Stimulated activated naive CD8-positive, alpha-beta T cell treated with anti-CD3 and anti-CD28 coated beads, Interleukin-15, amount 100 ng/mL, for 72 hours (primary cell): ENCODE results near the gene FTCD.
A peak's percentile ranks its signal among the peaks of the same experiment; 100 is the strongest.
"Not testable (repeated sequence)": the region's sequence is repeated elsewhere in the genome, so short reads cannot be mapped to it uniquely, and the experiment has no call there.

Experiments used
- ATAC-seq: fragments of 150-1000 bp; cut with Tn5 transposase; 2 replicates; pipeline ENCODE4 v1.10.0; 2021; ENCODE audit warnings: mild to moderate bottlenecking, moderate library complexity
- DNase-seq, 2 donors: peaks; one replicate each; pipeline ENCODE4 v3.0.0; 2021 to 2022
- H3K27ac Mint-ChIP-seq, 2 donors: one replicate each; pipeline ENCODE4 v1.8.0; 2022; ENCODE audit warnings: mild to moderate bottlenecking in 2 of 2, mixed read lengths in 2 of 2, moderate library complexity in 2 of 2
- H3K27me3 Mint-ChIP-seq: one replicate; pipeline ENCODE4 v1.8.0; 2022; ENCODE audit warnings: mixed read lengths
- H3K4me1 Mint-ChIP-seq: one replicate; pipeline ENCODE4 v1.8.0; 2022; ENCODE audit warnings: mild to moderate bottlenecking, mixed read lengths
- H3K4me3 Mint-ChIP-seq, 2 donors: one replicate each; pipeline ENCODE4 v1.8.0; 2022; ENCODE audit warnings: mild to moderate bottlenecking in 2 of 2, mixed read lengths in 2 of 2, moderate library complexity in 1 of 2
- H3K9me3 Mint-ChIP-seq, 2 donors: one replicate each; pipeline ENCODE4 v1.8.0; 2022; ENCODE audit warnings: mixed read lengths in 2 of 2

FTCD gene

GRCh38 chr21:46180778-46181391 is 25.5 kb upstream of the FTCD start:
- no peak for DNase-seq
- Mint-ChIP-seq H3K4me1 (peaks cover 17% of the 10 kb centered on the region), H3K9me3 (peaks cover 10 to 18% of the 10 kb centered on the region in 2 donors), H3K27me3 (peaks cover 12% of the 10 kb centered on the region), H3K4me3 (no peak overlapping the region), H3K27ac (no peak overlapping the region)
- no peak for ATAC-seq

GRCh38 chr21:46180079-46180722 is 24.8 kb upstream of the FTCD start:
- Mint-ChIP-seq H3K27ac (no peak overlapping the region), H3K9me3 (peaks cover 13 to 22% of the 10 kb centered on the region in 2 donors), H3K4me1 (peaks cover 10% of the 10 kb centered on the region), H3K4me3 (no peak overlapping the region), H3K27me3 (peaks cover 19% of the 10 kb centered on the region)
- no peak for ATAC-seq
- no peak for DNase-seq

DNA sequence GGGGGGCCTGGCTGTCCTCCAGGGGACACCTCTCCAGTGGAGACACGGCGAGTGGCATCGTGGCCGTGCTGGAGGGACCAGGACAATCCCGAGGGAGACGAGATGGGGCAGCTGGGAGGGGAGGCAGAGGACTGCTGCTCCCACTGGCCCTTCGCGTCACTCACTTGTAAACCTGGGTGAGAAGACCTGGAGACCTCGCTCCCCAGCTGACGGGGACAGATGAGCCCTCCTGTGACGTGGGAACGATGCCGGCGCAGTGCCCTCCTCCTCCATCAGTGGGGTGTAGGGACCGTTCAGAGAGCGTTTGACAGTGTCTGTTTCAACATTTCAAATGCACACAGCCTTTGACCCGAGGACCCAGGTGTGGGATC is 24.3 kb upstream of the FTCD start:
- H3K9me3 Mint-ChIP-seq, result peaks cover 18 to 27% of the 10 kb centered on the region in 2 donors
- no peak overlapping the region for H3K4me3 Mint-ChIP-seq
- DNase-seq (no peak), ATAC-seq (no peak)
- H3K27ac Mint-ChIP-seq, result no peak overlapping the region
- H3K27me3 Mint-ChIP-seq, result peaks cover 24% of the 10 kb centered on the region
- peaks cover 9% of the 10 kb centered on the region for H3K4me1 Mint-ChIP-seq

DNA sequence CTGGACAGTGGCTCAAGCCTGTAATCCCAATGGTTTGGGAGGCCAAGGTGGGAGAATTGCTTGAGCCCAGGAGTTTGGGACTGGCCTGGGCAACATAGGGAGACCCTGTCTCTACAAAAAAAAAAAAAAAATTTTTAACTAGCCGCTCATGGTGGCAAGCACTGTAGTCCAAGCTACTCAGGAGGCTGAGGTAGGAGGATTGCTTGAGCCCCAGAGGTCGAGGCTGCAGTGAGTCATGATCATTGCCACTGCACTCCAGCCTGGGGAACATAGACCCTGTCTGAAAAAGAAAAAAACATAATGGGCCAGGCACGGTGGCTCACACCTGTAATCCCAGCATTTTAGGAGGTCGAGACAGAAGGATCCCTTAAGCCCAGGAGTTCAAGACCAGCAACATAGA is 23.6 kb upstream of the FTCD start:
- Mint-ChIP-seq H3K9me3 (peaks cover 25 to 32% of the 10 kb centered on the region in 2 donors), H3K4me1 (peaks cover 6% of the 10 kb centered on the region), H3K4me3 (no peak overlapping the region), H3K27ac (no peak overlapping the region), H3K27me3 (peaks cover 29% of the 10 kb centered on the region)
- no peak for DNase-seq
- no peak for ATAC-seq

DNA sequence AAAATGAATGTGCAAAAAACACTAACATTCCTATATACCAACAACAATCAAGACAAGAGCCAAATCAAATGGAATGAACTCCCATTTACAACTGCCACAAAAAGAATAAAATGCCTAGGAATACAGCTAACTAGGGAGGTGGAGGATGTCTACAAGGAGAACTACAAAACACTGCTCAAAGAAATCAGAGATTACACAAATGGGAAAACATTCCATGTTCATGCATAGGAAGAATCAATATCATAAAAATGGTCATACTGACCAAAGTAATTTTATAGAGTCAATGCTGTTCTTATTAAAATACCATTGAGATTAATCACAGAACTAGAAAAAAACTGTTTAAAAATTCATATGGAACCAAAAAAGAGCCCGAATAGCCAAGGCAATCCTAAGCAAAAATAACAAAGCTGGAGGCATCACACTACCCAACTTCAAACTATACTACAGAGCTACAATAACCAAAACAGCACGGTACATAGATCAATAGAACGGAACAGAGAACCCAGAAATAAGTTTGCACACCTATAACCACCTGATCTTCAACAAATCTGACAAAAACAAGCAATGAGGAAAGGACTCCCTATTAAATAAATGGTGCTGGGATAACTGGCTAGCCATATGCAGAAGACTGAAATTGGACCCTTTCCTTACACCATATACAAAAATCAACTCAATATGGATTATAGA is 21.2 kb upstream of the FTCD start:
- H3K27me3 Mint-ChIP-seq, result peaks cover 34% of the 10 kb centered on the region
- not testable (repeated sequence) for DNase-seq, ATAC-seq, H3K4me1 Mint-ChIP-seq, H3K4me3 Mint-ChIP-seq
- H3K27ac Mint-ChIP-seq, result peak overlapping the region in 1 of 2 donors; percentile 46
- peaks cover 32 to 34% of the 10 kb centered on the region in 2 donors for H3K9me3 Mint-ChIP-seq

DNA sequence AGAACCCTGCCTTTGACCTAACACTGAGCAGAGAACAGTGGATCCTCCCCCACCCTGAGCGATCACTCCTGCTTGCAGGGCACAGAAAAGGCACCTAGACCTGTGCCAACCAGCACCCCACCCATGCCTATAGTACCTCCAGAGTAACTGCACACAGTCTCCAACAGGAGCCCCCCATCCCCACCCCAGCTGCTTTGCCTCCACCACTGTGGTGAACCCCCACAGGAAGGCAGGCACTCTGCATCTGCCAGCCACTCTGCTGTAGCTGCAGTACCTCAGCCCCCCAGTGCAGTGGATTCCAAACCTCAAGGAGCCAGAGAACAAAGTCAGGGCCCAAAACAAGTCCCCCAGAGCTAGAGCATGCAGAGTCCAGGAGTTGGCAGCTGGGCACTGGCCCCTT is 18.2 kb upstream of the FTCD start:
- H3K27ac Mint-ChIP-seq, result no peak overlapping the region
- peaks cover 34% of the 10 kb centered on the region for H3K27me3 Mint-ChIP-seq
- DNase-seq (no peak), ATAC-seq (no peak)
- peaks cover 32 to 34% of the 10 kb centered on the region in 2 donors for H3K9me3 Mint-ChIP-seq
- no peak overlapping the region for H3K4me3 Mint-ChIP-seq
- H3K4me1 Mint-ChIP-seq, result peaks cover 8% of the 10 kb centered on the region

DNA sequence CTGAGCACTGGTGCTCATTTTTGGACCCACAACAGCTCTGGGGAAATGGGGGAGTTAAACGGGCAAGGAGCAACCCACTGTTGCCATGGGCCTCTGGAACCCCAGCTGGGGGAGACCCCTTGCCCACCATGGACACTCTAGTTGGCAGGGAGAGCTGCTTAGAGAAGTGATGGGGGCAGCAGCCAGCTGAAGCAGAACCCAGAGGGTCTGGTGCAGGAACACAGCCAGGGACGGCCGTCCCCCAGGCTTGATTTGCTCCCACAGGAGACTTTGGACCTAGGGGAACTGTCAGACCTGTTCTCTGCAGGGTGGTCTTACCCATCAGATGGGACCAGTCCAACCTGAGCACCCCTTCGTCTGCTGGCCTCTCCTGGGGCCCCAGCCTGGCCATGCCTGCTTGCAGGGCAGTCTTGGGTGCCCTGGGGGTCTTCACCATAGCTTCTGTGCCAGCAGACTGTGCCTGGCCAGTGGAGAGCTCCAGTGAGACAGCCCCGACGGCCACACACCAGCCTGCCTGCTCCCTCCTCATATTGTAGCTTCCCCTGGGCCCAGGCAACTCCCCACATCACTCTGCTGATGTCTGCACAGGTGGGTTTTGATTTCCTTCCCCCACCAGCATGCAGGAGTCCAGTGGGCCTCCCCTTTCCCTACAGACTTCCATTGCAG is 17.6 kb upstream of the FTCD start:
- no peak for DNase-seq
- Mint-ChIP-seq H3K4me3 (no peak overlapping the region), H3K4me1 (peaks cover 8% of the 10 kb centered on the region), H3K27me3 (peaks cover 34% of the 10 kb centered on the region), H3K9me3 (peaks cover 32 to 34% of the 10 kb centered on the region in 2 donors), H3K27ac (no peak overlapping the region)
- ATAC-seq, result no peak

- Mint-ChIP-seq H3K9me3 (peaks cover 28 to 34% of the 10 kb centered on the region in 2 donors), H3K27me3 (peaks cover 34% of the 10 kb centered on the region), H3K27ac (peak overlapping the region in 1 of 2 donors; percentile 71), H3K4me1 (peaks cover 8% of the 10 kb centered on the region), H3K4me3 (no peak overlapping the region)
- DNase-seq (no peak), ATAC-seq (no peak)
These were observed 16.9 kb upstream of the FTCD start for GRCh38 chr21:46171996-46172862.

- ATAC-seq (no peak), DNase-seq (no peak)
- H3K9me3 Mint-ChIP-seq, result peaks cover 21 to 30% of the 10 kb centered on the region in 2 donors
- H3K4me1 Mint-ChIP-seq, result peaks cover 8% of the 10 kb centered on the region
- H3K27me3 Mint-ChIP-seq, result peaks cover 29% of the 10 kb centered on the region
- H3K27ac Mint-ChIP-seq, result no peak overlapping the region
- no peak overlapping the region for H3K4me3 Mint-ChIP-seq
These were observed 16.2 kb upstream of the FTCD start for GRCh38 chr21:46171585-46171984.

DNA sequence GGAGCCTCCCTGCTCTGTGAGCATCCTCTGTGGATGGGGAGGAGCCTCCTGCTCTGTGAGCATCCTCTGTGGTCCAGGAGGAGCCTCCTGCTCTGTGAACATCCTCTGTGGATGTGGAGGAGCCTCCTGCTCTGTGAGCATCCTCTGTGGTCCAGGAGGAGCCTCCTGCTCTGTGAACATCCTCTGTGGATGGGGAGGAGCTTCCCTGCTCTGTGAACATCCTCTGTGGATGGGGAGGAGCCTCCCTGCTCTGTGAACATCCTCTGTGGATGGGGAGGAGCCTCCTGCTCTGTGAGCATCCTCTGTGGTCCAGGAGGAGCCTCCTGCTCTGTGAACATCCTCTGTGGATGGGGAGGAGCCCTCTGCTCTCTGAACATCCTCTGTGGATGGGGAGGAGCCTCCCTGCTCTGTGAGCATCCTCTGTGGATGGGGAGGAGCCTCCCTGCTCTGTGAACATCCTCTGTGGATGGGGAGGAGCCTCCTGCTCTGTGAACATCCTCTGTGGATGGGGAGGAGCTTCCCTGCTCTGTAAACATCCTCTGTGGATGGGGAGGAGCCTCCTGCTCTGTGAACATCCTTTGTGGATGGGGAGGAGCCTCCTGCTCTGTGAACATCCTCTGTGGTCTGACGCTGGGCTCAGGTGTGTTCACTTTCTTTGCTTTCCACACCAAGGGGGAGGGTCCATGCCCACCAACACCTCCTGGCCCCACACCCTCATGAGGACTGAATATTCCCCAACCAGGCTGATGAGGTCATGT is 15.2 kb upstream of the FTCD start:
- H3K4me1 Mint-ChIP-seq, H3K4me3 Mint-ChIP-seq, DNase-seq, ATAC-seq: not testable (repeated sequence)
- Mint-ChIP-seq H3K9me3 (peaks cover 14 to 23% of the 10 kb centered on the region in 2 donors), H3K27me3 (peaks cover 19% of the 10 kb centered on the region), H3K27ac (peak overlapping the region; percentile 29 to 63)

- DNase-seq, result no peak
- ATAC-seq, result no peak
- Mint-ChIP-seq H3K27me3 (peaks cover 5% of the 10 kb centered on the region), H3K4me3 (no peak overlapping the region), H3K4me1 (peaks cover 8% of the 10 kb centered on the region), H3K9me3 (peaks cover 0 to 8% of the 10 kb centered on the region in 2 donors), H3K27ac (no peak overlapping the region)
These were observed 13.4 kb upstream of the FTCD start for GRCh38 chr21:46168659-46169386.

- ATAC-seq (no peak), DNase-seq (no peak)
- peaks cover 8% of the 10 kb centered on the region for H3K4me1 Mint-ChIP-seq
- no peak overlapping the region for H3K27ac Mint-ChIP-seq
- H3K9me3 Mint-ChIP-seq, result peaks cover 0 to 2% of the 10 kb centered on the region in 2 donors
- H3K4me3 Mint-ChIP-seq, result no peak overlapping the region
- H3K27me3 Mint-ChIP-seq, result peaks cover 4% of the 10 kb centered on the region
These were observed 12.9 kb upstream of the FTCD start for GRCh38 chr21:46168238-46168637.

DNA sequence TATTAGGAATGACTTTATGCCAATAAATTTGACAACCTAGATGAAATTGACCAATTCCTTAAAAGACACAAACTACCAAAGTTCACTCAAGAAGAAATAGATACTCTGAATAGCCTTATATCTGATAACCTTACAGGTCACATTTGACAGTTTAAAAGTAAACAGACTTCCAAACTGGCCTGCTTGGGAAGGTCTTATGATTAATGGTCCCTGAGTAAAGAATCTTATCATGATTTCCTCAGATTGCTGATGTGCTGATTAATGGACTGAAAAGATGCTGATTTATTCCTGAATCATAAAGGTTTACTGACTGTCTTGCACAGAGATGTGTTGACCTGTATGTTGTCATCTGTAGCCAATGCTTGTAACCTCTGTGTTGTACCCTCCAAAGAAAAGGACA is 9.7 kb upstream of the FTCD start:
- H3K4me1 Mint-ChIP-seq, result no peaks in the 10 kb centered on the region
- H3K4me3 Mint-ChIP-seq, result no peak overlapping the region
- ATAC-seq, result no peak
- peaks cover 12% of the 10 kb centered on the region for H3K27me3 Mint-ChIP-seq
- no peak for DNase-seq
- no peak overlapping the region for H3K27ac Mint-ChIP-seq
- no peaks in the 10 kb centered on the region for H3K9me3 Mint-ChIP-seq

DNA sequence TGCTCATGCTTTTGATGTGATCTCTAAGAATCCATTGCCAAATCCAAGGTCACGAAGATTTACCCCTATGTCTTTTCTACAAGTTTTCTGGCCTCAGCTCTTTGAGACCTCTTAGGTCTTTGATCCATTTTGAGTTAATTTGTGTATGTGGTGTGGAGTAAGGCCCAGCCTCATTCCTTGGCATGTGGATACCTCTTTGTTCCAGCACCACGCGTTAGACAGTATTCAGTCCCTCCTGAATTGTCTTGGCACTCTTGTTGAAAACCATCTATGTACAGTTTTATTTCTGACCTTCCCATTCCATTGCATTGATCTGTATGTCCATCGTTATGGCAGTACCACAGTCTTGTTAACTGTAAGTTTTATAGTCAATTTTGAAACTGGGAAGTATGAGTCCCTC is 8.0 kb upstream of the FTCD start:
- no peaks in the 10 kb centered on the region for H3K9me3 Mint-ChIP-seq
- peaks cover 12% of the 10 kb centered on the region for H3K27me3 Mint-ChIP-seq
- no peak overlapping the region for H3K4me3 Mint-ChIP-seq
- H3K4me1 Mint-ChIP-seq, result no peaks in the 10 kb centered on the region
- ATAC-seq, result no peak
- no peak for DNase-seq
- H3K27ac Mint-ChIP-seq, result no peak overlapping the region
